CD4-positive, alpha-beta T cell treated with Interleukin-1 beta for 1 hour (primary cell): ENCODE data around the gene GAPVD1.
"Not testable (repeated sequence)": the region's sequence is repeated elsewhere in the genome, so short reads cannot be mapped to it uniquely, and the experiment has no call there.

ENCODE experiments used
- DNase-seq, 2 donors: peaks; one replicate each; pipeline ENCODE4 v3.0.0-alpha.2; 2020 to 2022

GAPVD1 gene

GRCh38 chr9:125376261-125377226, 114.9 kb downstream of the GAPVD1 start:
- no peak for DNase-seq

- no peak for DNase-seq
These were observed 116.1 kb downstream of the GAPVD1 start for GRCh38 chr9:125377584-125378250.

GRCh38 chr9:125378778-125379177, 117.2 kb downstream of the GAPVD1 start:
- DNase-seq: no peak

GRCh38 chr9:125379208-125379607, 117.6 kb downstream of the GAPVD1 start:
- no peak for DNase-seq

GRCh38 chr9:125380406-125380805, 118.8 kb downstream of the GAPVD1 start:
- DNase-seq: no peak

GRCh38 chr9:125387861-125388524, 126.4 kb downstream of the GAPVD1 start:
- DNase-seq: no peak

- no peak for DNase-seq
These were observed 127.4 kb downstream of the GAPVD1 start for GRCh38 chr9:125388978-125389377.

- DNase-seq: no peak
These were observed 130.1 kb downstream of the GAPVD1 start for GRCh38 chr9:125391704-125392103.

GRCh38 chr9:125393426-125393825, 131.8 kb downstream of the GAPVD1 start:
- DNase-seq: no peak

- no peak for DNase-seq
These were observed 135.2 kb downstream of the GAPVD1 start for GRCh38 chr9:125396799-125397198.

GRCh38 chr9:125397736-125398135, 136.1 kb downstream of the GAPVD1 start:
- DNase-seq: no peak

- no peak for DNase-seq
These were observed 136.6 kb downstream of the GAPVD1 start for GRCh38 chr9:125398243-125398642.

- no peak for DNase-seq
These were observed 137.5 kb downstream of the GAPVD1 start for GRCh38 chr9:125399165-125399564.

GRCh38 chr9:125399666-125400065, 138.0 kb downstream of the GAPVD1 start:
- DNase-seq: no peak

- not testable (repeated sequence) for DNase-seq
These were observed 138.6 kb downstream of the GAPVD1 start for GRCh38 chr9:125400232-125400631.

GRCh38 chr9:125400725-125401716, 139.4 kb downstream of the GAPVD1 start:
- no peak for DNase-seq

GRCh38 chr9:125404733-125405132, 143.1 kb downstream of the GAPVD1 start:
- DNase-seq: no peak

- no peak for DNase-seq
These were observed 144.5 kb downstream of the GAPVD1 start for GRCh38 chr9:125405938-125406809.

GRCh38 chr9:125406810-125407087, 145.1 kb downstream of the GAPVD1 start:
- no peak for DNase-seq

- no peak for DNase-seq
These were observed 145.9 kb downstream of the GAPVD1 start for GRCh38 chr9:125407432-125407973.
